IPS-NIHi11 (cell line): Measurements from ENCODE around the gene KCNC4.

Source experiments
- DNase-seq: peaks from one replicate; pipeline ENCODE4 v3.0.0; 2012; ENCODE audit warnings: mixed read lengths, low spot score

KCNC4 gene

DNA sequence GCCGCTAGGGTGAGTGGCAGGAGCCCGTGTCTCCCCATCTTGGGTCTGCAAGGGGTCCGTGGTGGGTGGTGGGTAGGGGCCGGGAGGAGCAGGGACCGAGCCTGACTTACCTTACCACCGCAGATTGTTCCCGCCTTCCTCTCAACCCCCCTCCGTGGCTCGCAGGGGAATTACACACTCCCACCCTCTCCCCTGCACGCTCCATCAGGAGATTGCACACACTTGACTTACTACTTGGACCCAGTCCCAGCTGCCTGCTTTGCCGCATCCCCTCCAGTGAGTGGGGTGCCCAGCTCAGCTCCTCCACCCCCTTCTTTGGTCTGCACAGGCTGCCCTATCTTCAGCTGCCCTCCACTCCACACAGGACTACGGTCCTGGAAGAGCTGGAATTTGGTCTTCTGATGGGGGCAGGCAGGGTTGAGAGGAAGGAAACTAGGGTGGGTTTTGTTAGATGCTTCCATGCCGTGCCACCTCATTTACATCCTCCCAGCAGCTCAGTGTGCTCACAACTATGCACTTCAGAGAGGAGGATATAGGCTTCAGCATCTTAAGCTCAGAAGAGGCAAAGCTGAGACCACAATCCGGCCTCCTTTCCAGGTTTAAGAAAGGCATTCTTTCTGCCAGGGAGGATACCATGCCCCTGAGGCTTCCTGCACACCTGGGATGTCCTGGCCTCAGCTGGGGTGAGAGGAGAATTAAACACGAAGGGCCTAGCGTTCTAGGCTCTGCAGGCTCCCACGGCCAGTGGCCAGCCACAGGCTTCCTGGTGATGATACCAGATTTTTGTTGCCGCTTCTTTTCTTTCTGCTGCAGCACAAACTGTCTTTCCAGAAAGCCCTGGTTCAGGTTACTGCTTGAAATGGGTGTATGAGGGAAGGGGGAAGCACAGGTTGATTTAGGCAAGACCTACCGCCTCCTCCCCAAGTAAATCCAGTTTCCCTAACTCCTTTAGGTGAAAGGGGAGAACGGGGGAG is 2.3 kb downstream of the KCNC4 start:
- DNase-seq, result no peak

DNA sequence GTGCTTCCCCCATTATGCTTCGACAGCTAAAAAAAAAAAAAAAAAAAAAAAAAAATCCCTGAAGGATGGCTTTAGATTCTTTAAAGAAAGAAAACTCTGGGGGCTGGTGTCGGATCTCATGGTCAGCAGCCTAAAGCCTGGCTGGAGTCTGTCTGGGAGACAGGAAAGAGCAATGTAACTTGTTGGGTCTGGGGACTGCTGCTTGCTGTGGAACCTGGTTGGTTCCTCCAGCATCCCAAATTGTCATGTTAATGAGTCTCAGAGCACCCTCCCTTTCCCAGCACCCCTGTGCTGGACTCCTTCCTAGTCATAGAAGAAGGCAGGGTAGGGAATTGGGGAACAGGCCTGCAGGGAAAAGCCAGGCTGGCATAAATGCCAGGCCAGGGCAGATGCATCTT is 3.0 kb downstream of the KCNC4 start:
- DNase-seq, result no peak

DNA sequence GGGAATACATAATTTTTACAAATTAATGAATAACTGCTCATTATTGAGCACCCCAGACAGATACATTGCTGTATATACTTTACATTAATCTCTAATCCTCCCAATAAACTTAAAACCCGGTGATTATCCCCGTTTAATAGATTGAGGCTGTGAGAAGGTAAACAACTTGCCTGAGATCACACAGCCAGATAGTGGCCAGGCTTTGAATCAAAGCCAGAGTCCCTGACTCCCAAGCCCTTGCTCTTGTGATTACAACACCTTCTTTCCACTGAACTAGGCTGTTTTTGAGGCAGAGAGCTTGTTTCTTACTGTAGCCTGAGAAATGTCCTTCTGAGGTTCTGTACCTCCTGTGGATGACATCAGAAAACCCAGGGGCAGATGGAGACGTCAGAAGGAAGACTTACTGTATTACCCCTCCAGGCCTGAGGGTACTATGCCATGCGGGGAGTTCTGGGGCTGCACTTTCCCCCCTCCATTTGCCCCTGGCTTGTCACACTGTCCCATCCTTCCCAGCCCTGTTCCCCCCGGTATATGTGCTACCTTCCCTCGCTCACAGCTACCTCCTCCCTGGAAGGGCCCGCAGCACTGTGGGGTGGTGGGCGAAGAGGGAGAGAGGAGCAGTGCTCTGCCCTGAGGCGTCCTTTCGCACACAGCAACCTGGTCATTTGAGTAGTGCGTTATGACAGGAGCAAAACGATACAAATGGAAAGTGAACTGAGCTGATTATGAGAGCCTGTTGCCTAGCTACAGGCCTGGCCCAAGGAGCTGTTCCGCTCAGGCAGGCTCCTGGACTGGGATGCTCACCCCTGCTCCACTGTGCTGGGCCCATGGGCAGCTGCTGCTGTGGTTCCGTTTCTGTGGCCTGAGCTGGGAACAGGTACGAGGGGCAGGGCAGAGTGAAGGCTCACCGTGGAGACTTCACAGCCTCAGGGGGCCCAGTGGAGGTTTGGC is 4.6 kb downstream of the KCNC4 start:
- no peak for DNase-seq

DNA sequence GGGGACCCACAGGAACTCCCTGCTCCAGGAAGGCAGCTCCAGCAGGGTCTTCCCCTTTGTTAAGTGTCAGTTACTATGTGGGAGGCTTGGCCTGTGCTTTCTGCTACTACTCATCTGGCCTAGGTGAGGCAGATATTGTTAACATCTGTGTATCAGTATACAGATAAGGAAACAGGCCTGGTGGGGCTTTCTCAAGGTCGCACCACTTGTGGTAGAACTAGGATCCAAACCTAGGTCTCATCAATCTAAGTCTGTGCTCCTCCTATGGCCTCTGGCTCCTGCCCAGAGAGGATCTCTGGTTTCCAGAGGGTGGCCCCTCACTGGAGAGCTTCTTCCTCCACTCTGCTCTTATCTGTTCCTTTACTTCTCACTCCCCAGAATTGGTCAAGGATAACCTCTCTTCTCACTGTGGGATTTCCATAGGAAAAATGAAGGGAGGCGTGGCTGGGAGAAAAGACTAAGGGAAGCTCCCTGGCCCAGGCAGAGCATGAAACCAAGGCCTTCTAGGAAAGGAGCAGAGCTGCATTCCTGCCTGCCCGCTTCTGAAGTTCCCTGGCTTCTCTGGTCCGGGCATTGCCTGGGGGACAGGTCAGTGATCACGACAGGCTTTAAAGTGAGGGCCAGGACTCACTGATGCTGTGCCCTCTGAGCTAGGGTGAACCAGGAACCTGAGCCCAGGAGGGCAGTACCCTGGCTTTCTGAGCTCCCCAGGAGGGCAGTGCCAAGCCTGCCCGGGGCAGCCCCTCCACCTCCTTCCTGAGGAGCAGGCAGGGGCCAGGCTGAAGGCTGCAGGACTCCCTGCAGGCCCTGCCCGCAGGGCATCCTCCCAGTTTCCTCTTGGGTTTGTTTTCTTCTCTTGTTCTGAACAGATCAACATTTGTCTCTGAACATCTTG is 5.8 kb downstream of the KCNC4 start:
- no peak for DNase-seq

DNA sequence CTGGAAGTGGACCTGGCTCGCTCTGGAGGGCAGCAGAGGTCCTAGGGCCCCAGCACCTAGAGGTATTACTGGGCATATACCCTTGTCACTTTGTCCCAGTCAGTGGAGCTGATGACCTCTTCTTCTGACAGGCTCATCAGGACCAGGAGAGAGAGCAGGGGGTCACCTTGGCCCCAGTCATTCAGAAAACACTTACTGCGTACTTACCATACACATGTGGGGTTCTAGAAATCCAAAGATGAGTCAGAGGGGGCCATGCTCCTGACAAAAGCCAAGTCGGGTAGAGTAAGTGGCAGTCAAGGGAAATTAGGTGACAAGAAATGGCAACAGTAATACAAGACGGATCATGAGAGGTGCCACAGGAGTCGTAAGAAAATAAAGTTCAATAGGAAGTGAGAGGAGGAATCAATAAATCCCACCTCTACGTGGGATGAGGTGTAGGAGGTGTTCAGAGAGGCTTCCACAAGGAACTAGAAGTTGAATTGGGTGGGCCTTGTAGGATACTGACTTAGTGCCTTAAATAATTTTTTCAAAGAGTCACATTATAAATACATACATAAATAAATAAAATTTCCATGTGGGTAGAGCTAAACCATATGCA is 6.8 kb downstream of the KCNC4 start:
- no peak for DNase-seq

DNA sequence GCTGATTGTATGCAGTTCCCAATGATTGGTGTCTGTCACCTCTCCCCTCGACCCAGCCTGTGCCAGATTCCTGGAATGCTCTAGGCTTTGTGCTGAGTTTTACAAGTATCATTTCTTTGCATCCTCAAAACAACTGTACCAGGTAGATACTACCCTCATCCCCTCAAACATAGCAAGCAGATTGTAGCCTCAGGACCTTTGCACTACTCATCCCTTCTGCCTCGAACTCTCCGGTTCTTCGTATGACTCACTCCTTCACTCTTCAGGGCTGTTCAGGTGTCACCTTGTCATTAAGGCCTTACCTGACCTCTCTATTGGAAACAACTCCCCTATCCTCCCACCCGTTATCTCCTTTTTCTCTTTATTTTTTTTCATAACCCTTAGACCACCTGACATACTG is 8.0 kb downstream of the KCNC4 start:
- DNase-seq, result no peak

DNA sequence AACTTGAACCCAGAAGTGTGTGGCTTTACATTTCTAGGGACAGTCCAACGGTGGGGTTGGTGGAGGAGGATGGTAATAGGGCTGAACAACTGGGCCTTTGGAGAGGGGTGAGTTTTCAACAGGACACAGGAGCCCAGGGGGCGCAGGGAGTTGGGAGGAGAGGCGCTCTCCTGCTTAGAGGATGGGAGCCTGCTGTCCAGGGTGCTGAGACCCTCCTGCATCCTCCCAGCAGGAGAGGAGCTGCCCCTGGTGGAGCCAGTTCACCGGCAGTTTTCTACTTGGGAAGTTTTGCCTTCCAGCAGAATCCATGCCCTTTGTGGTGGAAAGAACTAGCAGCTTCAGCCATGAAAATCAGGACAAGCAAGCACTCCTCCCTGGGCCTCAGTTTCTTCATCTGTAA is 8.6 kb downstream of the KCNC4 start:
- peak; percentile 57 for DNase-seq

DNA sequence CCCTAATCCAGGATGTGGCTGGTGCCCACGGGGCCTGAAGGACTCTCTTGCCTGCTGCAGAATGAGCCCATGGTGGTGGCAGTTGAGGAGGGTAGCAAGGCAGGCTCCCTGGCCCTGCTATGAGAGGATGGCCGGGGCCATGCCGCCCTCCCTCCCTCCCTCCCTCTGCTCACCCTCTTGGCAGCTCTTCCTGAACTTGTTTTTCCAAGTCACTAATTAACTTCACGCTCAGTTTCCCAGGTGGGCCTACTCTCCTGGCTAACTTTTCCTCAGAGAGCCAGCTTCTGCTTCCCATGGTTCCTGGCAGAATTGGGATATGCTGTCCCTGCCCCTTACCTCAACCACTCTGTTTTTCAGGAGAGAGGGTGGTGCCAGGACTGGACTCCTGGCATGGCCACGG is 10.2 kb downstream of the KCNC4 start:
- DNase-seq, result no peak

DNA sequence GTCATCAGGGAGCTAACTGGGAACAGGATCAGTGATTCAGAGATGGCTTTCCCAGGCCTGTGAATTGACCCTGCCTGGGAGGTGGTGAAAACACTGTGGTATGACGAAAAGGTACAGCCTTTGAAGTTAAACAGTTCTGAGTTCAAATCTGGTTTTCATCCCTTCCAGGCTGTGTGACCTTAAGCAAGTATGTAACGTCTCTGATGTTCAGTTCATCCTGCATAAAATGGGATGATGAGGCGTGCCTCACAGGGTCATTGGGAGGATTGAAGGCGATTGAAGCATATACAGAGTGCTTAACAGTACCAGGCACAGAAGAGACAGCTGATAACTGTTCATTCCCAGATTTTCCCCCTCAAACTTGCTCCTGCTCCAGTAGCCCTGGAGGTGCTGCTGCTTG is 11.0 kb downstream of the KCNC4 start:
- DNase-seq, result no peak

DNA sequence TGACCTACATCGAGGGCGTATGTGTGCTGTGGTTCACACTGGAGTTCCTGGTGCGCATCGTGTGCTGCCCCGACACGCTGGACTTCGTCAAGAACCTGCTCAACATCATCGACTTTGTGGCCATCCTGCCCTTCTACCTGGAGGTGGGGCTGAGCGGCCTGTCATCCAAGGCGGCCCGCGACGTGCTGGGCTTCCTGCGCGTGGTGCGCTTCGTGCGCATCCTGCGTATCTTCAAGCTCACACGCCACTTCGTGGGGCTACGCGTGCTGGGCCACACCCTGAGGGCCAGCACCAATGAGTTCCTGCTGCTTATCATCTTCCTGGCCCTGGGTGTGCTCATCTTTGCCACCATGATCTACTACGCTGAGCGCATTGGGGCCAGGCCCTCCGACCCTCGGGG is 13.0 kb downstream of the KCNC4 start:
- no peak for DNase-seq

DNA sequence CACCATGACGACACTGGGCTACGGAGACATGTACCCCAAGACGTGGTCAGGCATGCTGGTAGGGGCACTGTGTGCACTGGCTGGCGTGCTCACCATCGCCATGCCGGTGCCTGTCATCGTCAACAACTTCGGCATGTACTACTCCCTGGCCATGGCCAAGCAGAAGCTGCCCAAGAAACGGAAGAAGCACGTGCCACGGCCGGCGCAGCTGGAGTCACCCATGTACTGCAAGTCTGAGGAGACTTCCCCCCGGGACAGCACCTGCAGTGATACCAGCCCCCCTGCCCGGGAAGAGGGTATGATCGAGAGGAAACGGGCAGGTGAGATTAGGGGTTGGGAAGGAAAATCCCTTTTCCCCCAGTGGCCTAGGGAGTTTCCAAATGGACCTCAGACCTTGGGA is 13.5 kb downstream of the KCNC4 start:
- no peak for DNase-seq

DNA sequence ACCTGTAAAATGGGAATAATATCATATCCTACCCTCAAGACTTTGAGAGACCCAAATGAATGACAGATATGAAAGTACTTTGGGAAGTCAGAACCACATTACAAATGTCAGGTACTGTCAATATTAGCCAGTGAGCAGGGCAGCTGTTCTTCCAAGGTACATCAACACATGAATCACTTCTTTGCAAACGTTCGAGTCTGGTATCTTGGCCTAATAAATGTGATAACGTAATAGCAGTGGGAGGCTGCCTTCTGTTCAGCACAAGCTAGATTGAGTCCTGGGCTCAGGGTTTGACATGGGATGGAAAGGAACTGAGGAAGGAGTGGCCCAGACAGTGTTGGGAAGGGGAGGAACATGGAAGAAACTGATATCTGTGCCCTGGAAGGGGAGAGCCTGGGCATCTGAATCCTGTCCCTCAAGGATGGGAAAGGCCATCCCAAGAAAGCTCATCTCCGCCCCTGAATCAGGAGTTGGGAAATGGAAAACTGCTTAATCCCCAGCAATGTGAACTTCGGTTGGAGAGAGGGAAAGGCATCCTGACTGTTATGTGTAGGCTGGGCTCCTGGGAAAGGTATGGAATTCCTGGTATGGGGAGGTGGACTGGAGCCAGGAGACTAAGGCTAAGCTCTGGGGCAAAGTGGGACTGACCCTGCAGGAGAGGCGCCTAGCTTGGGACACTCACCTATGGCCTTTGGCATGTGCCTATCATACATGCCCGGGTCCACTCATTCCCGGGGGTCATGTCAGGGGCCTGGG is 14.3 kb downstream of the KCNC4 start:
- no peak for DNase-seq

DNA sequence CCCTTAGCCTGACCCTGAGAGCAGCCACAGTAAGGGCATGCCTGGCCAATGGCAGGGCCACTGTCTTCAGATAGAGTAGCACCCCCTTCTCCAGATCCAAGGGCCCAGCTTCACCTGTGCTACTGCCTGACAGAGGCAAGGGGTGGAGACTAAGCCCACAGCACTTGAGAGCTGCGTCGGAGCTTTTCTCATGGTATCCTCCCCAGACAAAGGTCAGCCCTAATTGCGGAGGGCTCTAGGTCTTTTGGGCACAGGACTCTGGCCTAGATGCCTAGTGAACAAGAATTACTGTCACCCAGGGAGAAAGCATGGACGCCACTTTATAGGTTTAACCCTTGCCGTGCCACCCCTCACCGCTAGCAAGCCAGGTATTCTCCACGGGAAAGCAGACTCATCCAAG is 15.1 kb downstream of the KCNC4 start:
- DNase-seq, result no peak

DNA sequence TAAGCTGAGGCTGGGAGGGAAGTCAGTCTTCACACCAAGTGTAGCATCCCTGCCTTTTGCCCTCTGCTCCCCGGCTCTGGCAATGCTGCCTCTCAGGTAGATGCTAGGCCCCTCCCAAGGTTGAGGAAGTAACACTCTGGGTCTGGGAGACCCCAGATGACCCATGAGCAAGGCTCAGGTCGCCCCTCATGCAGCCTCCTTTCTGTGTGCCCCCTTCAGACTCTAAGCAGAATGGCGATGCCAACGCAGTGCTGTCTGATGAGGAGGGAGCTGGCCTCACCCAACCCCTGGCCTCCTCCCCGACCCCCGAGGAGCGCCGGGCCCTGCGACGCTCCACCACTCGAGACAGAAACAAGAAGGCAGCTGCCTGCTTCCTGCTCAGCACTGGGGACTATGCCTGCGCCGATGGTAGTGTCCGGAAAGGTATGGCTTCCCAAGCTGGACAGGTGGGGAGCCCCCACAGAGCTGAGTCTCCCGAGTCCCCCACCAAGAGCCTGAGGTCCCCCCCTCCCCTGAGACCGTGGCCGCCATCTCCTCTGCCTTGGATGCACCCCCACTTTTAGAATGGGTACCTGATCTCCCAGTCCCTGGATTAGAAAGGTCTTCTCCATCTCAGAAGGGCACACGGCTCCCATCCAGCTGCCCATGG is 15.8 kb downstream of the KCNC4 start:
- DNase-seq, result no peak

DNA sequence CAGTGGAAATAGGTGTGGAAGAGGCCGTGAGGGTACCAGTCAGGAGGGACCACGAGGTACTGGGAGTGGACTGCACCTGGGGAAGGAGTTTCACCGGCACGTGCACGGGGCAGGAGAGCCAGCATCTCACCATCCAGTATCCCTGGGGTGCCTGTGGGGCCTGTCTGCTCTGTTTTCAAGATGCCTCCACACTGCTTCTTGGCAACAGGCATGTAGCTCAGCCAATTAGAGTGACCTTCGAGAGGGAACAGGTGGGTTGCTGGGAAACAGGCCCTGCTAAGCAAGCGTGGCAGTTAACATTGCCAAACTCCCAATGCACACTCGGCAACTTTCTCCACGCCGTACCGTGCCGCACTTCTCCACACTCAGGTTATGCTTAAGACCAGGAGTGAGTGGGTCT is 17.7 kb downstream of the KCNC4 start:
- DNase-seq, result no peak

DNA sequence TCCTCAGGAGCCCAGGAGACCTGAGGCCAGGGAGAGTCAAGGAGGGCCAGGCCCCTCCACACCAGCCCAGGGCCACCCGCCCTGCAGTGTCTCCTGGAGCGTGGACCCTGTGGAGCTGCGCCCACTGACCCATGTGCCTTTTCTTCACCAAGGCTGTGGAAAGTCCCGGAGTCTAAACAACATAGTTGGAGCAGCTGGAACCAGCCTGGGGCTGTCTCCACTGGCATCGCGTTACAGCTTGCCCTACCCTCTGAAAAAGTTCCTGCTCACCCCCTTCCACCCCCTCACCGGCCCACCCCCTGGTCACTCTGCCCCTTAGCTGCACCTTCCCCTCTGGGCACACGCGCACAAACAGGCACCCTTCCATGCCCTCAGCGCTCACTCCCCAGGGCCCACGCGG is 18.3 kb downstream of the KCNC4 start:
- no peak for DNase-seq

DNA sequence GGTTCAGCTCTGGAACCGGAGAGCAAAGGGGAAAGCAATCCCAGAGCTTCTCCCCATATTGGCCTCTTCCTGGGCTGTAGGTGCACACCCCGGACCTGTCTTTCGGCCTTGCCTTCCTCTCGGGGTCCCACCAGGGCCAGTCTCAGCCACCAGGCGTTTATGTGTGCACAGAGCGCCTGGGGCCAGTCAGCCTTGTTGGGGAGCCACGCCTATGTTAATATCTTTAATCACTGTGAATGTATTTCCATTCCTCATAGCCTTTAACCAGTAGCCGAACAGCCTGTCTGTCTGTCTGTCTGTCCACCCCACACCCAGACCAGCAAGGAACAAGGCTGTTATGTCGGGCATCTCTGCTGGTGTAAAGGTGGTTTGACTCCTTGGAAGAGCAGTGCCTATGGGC is 18.8 kb downstream of the KCNC4 start:
- DNase-seq, result no peak

DNA sequence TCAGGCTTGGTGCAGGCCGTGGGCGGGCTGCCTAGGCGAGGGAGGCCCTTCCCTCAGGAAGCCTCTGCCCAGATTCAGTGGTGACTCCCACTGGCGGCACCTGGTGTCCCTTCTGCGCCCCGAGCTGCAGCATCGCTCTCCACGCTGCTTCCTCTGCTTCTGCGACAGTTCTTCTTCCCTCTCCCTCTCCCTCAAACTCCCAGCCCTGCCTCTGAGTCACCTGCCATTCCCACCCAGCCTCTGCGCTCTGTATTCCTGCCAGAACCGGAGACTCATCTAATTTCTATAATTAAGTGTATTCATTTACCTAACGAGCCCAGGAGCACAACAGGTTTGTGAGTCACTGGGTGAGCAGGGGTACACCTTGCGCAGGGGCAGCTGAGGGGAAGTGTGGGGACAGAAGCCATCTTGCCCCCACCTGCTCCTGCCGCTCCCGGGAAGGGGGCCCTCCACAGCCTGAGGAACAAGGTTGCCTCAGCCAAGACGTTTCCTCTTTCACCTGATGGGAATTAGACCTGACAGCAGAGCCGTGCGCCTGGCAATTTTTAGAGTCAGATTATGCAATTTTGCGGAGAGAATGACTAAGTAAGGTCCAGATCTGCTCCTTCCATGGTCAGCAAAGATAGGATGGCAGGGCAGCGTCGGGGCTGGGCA is 19.4 kb downstream of the KCNC4 start:
- DNase-seq, result peak; percentile 50

DNA sequence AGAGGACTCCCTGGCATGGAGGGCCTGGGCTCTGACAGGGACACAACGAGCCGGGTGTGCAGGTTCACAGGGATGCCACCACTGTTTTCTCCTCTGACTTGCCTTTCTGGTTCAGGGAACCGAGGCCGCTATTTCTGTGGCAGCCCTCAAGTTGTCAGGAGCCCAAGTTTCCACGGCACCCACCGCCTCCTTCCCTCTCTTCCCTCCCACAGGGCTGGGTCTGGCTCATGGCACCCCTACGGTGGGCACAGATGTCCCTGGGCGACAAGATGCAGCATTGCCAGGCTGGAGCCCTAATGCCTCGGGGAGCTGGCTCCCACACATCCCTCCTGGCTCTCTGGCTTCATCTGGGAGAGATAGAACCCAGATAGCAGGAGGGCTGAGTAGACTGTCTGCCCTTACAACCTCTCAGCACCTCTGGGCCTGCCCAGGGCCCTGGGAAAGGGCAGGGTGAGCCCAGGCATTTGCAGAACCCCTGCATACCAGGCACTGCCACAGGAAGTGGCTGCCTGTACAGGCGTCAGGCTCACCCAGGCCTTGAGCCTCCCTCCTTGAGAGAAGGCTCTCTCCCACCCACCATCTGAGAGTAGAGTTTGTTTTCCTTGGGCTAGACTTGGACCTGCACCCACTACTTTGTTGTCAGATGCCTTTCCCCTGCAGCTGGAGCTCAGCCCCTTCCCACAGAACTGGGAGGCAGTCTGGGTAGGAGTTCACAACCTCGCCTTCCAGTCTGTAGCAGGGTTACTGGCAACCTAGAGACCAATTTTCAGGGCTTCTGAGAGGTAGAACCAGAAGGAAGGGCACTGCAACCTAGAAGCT is 20.5 kb downstream of the KCNC4 start:
- DNase-seq, result no peak
